A549 (cell line): ENCODE results near the gene GC. TPM values are rescaled to one million over a fixed set of nuclear protein-coding genes. Genes with fewer than 3 reads are reported as not detected.

Experiments
- ATAC-seq, 2 experiments: fragments of 200-7000 bp in 1 of 2; fragments of >200 bp in 1 of 2; cut with Nextera tagmentation in 1 of 2; cut with Tn5 transposase in 1 of 2; 3 replicates each; pipeline versions ENCODE4 v1.8.0 to v1.9.1; 2018 to 2020; ENCODE audit warnings: mild to moderate bottlenecking in 1 of 2, moderate library complexity in 1 of 2
- CTCF ChIA-PET: fragments of 300-600 bp; sonication (Branson Sonifier 250); formaldehyde crosslinking; extraction: SDS; loops from one replicate; lab custom pipeline; 2021; ENCODE audit warnings: antibody characterized with exemption, inconsistent platforms; lab: Yijun Ruan, JAX
- POLR2A ChIA-PET: fragments of 350-600 bp; formaldehyde crosslinking; extraction: SDS; loops from one replicate; lab custom pipeline; 2021; ENCODE audit warnings: antibody characterized with exemption, inconsistent platforms; lab: Yijun Ruan, JAX
- DNase-seq, 2 experiments: peaks; one replicate each; pipeline versions ENCODE4 v3.0.0 to v3.0.0-alpha.2; 2011 to 2016; ENCODE audit warnings: low read depth in 1 of 2, low spot score in 1 of 2
- FAIRE-seq: peaks from 2 replicates; lab custom pipeline; 2011; peaks lifted over from hg19 to GRCh38; lab: Jason Lieb, UNC
- H3K27ac ChIP-seq, 2 experiments: fragments of >200 bp; sonication (Bioruptor Twin); formaldehyde crosslinking; 3 replicates each; pipeline ENCODE4 v1.5.1; 2016 to 2017
- H3K4me1 ChIP-seq: fragments of >200 bp; sonication (Bioruptor Twin); formaldehyde crosslinking; 3 replicates; pipeline ENCODE4 v1.6.1; 2016
- H3K4me2 ChIP-seq: fragments of >200 bp; sonication (Bioruptor Twin); formaldehyde crosslinking; 3 replicates; pipeline ENCODE4 v1.6.1; 2016
- H3K4me3 ChIP-seq: fragments of >200 bp; sonication (Bioruptor Twin); formaldehyde crosslinking; 3 replicates; pipeline ENCODE4 v1.5.1; 2016
- H3K9me3 ChIP-seq: fragments of >200 bp; sonication (Bioruptor Twin); formaldehyde crosslinking; 3 replicates; pipeline ENCODE4 v1.6.1; 2016
- BHLHE40 ChIP-seq: IDR thresholded peaks from 2 replicates; pipeline ENCODE4 v1.6.1; 2012; ENCODE audit warnings: low read depth, low read length, inconsistent platforms
- CBX2 ChIP-seq: fragments of 200-600 bp; sonication (generic); IDR thresholded peaks from 2 replicates; pipeline ENCODE4 v1.6.1; 2016; ENCODE audit warnings: low read depth, mild to moderate bottlenecking, borderline replicate concordance
- CEBPB ChIP-seq, 2 experiments: fragments of >200 bp in 1 of 2; sonication (Bioruptor Twin) in 1 of 2; formaldehyde crosslinking in 1 of 2; IDR thresholded peaks; 2 replicates each; pipeline ENCODE4 v1.6.1; 2012 to 2016
- EHF ChIP-seq: fragments of 250-450 bp; sonication (Bioruptor Pico); IDR thresholded peaks from 2 replicates; pipeline ENCODE4 v1.5.0; 2020; ENCODE audit warnings: mild to moderate bottlenecking
- FOXS1 ChIP-seq: fragments of 250-450 bp; sonication (Bioruptor Pico); IDR thresholded peaks from 2 replicates; pipeline ENCODE4 v1.5.0; 2020; ENCODE audit warnings: mild to moderate bottlenecking, moderate library complexity
- HOXB13 ChIP-seq: fragments of 250-450 bp; sonication (Bioruptor Pico); IDR thresholded peaks from 2 replicates; pipeline ENCODE4 v1.5.0; 2020; ENCODE audit warnings: low read depth, mild to moderate bottlenecking, moderate library complexity
- JUN ChIP-seq, 2 experiments: fragments of >200 bp; sonication (Bioruptor Twin); formaldehyde crosslinking; IDR thresholded peaks; 2 replicates in 1 of 2; 3 replicates in 1 of 2; pipeline ENCODE4 v1.6.1; 2016 to 2017
- JUNB ChIP-seq: fragments of >200 bp; sonication (Bioruptor Twin); formaldehyde crosslinking; IDR thresholded peaks from 2 replicates; pipeline ENCODE4 v1.6.1; 2016
- KDM1A ChIP-seq: fragments of 200-600 bp; sonication (generic); IDR thresholded peaks from 2 replicates; pipeline ENCODE4 v1.6.1; 2016; ENCODE audit warnings: low read depth, mild to moderate bottlenecking
- KDM5A ChIP-seq: fragments of 200-600 bp; sonication (generic); IDR thresholded peaks from 2 replicates; pipeline ENCODE4 v1.6.1; 2016; ENCODE audit warnings: antibody characterized with exemption, mild to moderate bottlenecking
- MAZ ChIP-seq: fragments of 150-350 bp; IDR thresholded peaks from 2 replicates; pipeline ENCODE4 v1.6.1; 2014; ENCODE audit warnings: antibody characterized with exemption, low read depth, low read length, borderline replicate concordance
- NFE2L2 ChIP-seq: fragments of 150-350 bp; conservative IDR thresholded peaks from 2 replicates; pipeline ENCODE4 v1.6.1; 2014; ENCODE audit warnings: low read length
- PHF8 ChIP-seq: fragments of 200-600 bp; sonication (generic); IDR thresholded peaks from 2 replicates; pipeline ENCODE4 v1.6.1; 2016; ENCODE audit warnings: low read depth, mild to moderate bottlenecking, antibody characterized with exemption, moderate library complexity, borderline replicate concordance
- POLR2A ChIP-seq: IDR thresholded peaks from 2 replicates; pipeline ENCODE4 v1.6.1; 2012; ENCODE audit warnings: mild to moderate bottlenecking, low read length
- RCOR1 ChIP-seq: fragments of 150-350 bp; IDR thresholded peaks from 2 replicates; pipeline ENCODE4 v1.6.1; 2014; ENCODE audit warnings: antibody characterized with exemption, low read length, low read depth
- TP53 ChIP-seq: fragments of 250-450 bp; sonication (Bioruptor Pico); IDR thresholded peaks from 2 replicates; pipeline ENCODE4 v1.5.0; 2021; ENCODE audit warnings: mild to moderate bottlenecking, moderate library complexity
- WGBS: methylation state at CpG from one replicate; pipeline ENCODE4 v1.1.6; 2017; ENCODE audit errors: missing lambda C conversion rate; 5-methylcytosine and 5-hydroxymethylcytosine counted together
- polyA plus RNA-seq, 4 experiments: library from polyadenylated mRNA; depleted of rRNA in 3 of 4; stranded (reverse); fragments of >200 nt; fragmentation: RNase III in 1 of 4; extraction: RNeasy Plus Mini Kit Qiagen cat#74134 plus additional on column Dnase treatment in 1 of 4; gene quantifications; 2 replicates in 3 of 4; 3 replicates in 1 of 4; pipeline ENCODE4 v1.2.3, GENCODE V29; 2011 to 2017
- TF ChIP-seq, protein P1 (sequence below): fragments of >200 bp; sonication (Bioruptor Twin); formaldehyde crosslinking; IDR thresholded peaks from 3 replicates; pipeline ENCODE4 v1.6.1; 2016
- TF ChIP-seq, protein P2 (sequence below): fragments of 250-450 bp; sonication (Bioruptor Pico); IDR thresholded peaks from 2 replicates; pipeline ENCODE4 v1.5.0; 2021; ENCODE audit warnings: mild to moderate bottlenecking, moderate library complexity, borderline replicate concordance
- TF ChIP-seq, protein P3 (sequence below): IDR thresholded peaks from 2 replicates; pipeline ENCODE4 v1.6.1; 2012
- TF ChIP-seq, protein P4 (sequence below): fragments of >200 bp; sonication (Bioruptor Twin); formaldehyde crosslinking; IDR thresholded peaks from 2 replicates; pipeline ENCODE4 v1.6.1; 2016
- TF ChIP-seq, protein P5 (sequence below): fragments of >200 bp; sonication (Bioruptor Twin); formaldehyde crosslinking; IDR thresholded peaks from 3 replicates; pipeline ENCODE4 v1.5.1; 2016

Gene GC
- polyA plus RNA-seq, 2 of the 4 experiments (the other 2 are of a cell fraction): not detected

DNA sequence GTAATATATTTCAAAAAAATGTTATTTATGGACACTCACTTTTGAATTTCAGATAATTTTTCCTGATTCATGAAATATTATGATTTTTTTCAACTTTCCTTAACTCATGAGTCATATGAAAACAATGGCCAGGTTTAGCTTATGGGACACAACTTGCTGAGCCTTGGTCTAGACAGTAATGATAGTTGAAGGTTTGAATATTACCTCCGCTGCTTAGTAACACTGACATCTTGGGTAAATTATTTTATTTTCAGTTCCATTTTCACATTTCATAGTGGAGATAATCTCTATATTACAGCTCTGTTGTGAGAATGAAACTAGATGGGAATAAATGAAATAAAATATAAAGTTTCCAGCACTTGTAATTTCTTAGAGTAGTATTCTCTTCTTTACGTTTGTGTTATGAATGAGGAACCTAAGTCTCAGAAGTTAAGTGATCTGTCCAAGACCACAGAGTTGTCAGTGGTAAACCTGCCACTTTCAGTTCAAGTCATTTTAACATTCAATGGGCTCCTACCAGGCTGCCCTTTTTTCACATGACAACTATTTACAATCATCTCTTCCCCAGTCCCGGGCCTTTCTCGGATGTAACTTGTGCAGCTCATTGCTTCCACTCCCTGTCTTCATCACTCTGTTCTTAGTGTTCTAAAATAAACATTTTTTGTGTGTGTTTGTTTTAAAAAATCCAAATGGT lies 46.8 kb upstream of the GC start:
- no peak for DNase-seq
- Histone ChIP-seq H3K27ac (no peak overlapping the region), H3K4me1 (no peaks in the 10 kb centered on the region), H3K4me3 (no peak overlapping the region), H3K4me2 (no peak overlapping the region), H3K9me3 (no peaks in the 10 kb centered on the region)
- CTCF ChIA-PET: no interaction called here
- no peak for ATAC-seq
- WGBS: 62% methylated on average over 4 of the region's 4 CpGs
- TF ChIP-seq KDM5A: no peak
- POLR2A ChIA-PET: no interaction called here
- FAIRE-seq: no peak

DNA sequence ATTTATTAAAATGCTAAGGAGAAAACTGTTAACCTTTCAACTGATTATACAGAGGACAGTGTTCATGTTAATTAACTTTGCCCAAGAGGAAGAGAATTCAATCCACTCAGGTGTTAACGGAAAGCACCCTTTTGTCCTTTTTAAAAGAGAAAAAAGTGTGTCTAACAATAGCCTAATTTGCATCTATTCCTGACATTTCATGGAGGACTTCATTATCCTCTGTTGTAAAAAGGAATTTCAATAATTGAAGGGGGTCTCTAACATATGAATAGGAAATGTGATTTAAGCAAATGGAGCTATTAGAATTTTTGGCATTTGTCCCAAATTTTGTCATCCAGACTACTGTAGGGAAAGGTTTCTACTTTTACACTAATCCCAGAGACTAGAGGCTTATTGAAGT lies 44.6 kb upstream of the GC start:
- Histone ChIP-seq H3K4me1 (no peaks in the 10 kb centered on the region), H3K4me2 (no peak overlapping the region), H3K4me3 (no peak overlapping the region), H3K27ac (no peak overlapping the region), H3K9me3 (no peaks in the 10 kb centered on the region)
- DNase-seq (no peak), ATAC-seq (no peak), FAIRE-seq (no peak)
- TF ChIP-seq, protein P1, sequence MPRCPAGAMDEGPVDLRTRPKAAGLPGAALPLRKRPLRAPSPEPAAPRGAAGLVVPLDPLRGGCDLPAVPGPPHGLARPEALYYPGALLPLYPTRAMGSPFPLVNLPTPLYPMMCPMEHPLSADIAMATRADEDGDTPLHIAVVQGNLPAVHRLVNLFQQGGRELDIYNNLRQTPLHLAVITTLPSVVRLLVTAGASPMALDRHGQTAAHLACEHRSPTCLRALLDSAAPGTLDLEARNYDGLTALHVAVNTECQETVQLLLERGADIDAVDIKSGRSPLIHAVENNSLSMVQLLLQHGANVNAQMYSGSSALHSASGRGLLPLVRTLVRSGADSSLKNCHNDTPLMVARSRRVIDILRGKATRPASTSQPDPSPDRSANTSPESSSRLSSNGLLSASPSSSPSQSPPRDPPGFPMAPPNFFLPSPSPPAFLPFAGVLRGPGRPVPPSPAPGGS: no peak
- TF ChIP-seq BHLHE40 (no peak), POLR2A (no peak), CBX2 (no peak), CEBPB (IDR thresholded peaks at IDR 0.05) (no peak), HOXB13 (CRISPR knock-in tag) (no peak), KDM1A (no peak), TP53 (CRISPR knock-in tag) (no peak), RCOR1 (no peak), NFE2L2 (no peak), MAZ (no peak), JUN (IDR thresholded peaks at IDR 0.05) (no peak)
- TF ChIP-seq, protein P2, sequence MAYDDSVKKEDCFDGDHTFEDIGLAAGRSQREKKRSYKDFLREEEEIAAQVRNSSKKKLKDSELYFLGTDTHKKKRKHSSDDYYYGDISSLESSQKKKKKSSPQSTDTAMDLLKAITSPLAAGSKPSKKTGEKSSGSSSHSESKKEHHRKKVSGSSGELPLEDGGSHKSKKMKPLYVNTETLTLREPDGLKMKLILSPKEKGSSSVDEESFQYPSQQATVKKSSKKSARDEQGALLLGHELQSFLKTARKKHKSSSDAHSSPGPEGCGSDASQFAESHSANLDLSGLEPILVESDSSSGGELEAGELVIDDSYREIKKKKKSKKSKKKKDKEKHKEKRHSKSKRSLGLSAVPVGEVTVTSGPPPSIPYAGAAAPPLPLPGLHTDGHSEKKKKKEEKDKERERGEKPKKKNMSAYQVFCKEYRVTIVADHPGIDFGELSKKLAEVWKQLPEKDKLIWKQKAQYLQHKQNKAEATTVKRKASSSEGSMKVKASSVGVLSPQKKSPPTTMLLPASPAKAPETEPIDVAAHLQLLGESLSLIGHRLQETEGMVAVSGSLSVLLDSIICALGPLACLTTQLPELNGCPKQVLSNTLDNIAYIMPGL (CRISPR knock-in tag): no peak
- TF ChIP-seq, protein P3, sequence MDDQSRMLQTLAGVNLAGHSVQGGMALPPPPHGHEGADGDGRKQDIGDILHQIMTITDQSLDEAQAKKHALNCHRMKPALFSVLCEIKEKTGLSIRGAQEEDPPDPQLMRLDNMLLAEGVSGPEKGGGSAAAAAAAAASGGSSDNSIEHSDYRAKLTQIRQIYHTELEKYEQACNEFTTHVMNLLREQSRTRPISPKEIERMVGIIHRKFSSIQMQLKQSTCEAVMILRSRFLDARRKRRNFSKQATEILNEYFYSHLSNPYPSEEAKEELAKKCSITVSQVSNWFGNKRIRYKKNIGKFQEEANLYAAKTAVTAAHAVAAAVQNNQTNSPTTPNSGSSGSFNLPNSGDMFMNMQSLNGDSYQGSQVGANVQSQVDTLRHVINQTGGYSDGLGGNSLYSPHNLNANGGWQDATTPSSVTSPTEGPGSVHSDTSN: no peak
- TF ChIP-seq, protein P4, sequence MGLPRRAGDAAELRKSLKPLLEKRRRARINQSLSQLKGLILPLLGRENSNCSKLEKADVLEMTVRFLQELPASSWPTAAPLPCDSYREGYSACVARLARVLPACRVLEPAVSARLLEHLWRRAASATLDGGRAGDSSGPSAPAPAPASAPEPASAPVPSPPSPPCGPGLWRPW: no peak
- WGBS: 15% methylated on average over 1 of the region's 1 CpG
- ChIA-PET POLR2A (no interaction called here), CTCF (no interaction called here)

DNA sequence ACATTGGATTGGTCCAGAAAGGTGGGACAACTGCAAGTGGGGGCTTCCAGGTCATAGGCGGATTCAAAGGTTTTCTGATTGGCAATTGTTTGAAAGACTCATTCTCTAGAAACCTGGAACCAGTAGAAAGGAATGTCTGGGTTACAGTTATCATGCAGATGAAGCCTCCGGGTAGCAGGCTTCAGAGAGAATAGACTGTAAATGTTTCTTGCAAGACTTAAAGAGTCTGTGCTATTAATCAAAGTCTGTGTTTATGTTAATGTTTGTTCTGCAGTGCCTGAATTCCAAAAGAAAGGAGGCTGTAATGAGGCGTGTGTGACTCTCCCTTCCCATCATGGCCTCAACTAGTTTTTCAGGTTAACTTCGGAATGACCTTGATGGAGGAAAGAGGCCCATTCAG lies 43.9 kb upstream of the GC start:
- DNase-seq: no peak
- WGBS: 15% methylated on average over 4 of the region's 4 CpGs
- H3K9me3 ChIP-seq: no peaks in the 10 kb centered on the region
- TF ChIP-seq BHLHE40 (no peak), CEBPB (IDR thresholded peaks at IDR 0.05) (no peak), HOXB13 (CRISPR knock-in tag) (no peak), PHF8 (no peak), EHF (no peak), FOXS1 (CRISPR knock-in tag) (no peak), JUNB (no peak), TP53 (CRISPR knock-in tag) (no peak)
- TF ChIP-seq, protein P2 (CRISPR knock-in tag): no peak
- TF ChIP-seq, protein P4: no peak
- TF ChIP-seq, protein P5, sequence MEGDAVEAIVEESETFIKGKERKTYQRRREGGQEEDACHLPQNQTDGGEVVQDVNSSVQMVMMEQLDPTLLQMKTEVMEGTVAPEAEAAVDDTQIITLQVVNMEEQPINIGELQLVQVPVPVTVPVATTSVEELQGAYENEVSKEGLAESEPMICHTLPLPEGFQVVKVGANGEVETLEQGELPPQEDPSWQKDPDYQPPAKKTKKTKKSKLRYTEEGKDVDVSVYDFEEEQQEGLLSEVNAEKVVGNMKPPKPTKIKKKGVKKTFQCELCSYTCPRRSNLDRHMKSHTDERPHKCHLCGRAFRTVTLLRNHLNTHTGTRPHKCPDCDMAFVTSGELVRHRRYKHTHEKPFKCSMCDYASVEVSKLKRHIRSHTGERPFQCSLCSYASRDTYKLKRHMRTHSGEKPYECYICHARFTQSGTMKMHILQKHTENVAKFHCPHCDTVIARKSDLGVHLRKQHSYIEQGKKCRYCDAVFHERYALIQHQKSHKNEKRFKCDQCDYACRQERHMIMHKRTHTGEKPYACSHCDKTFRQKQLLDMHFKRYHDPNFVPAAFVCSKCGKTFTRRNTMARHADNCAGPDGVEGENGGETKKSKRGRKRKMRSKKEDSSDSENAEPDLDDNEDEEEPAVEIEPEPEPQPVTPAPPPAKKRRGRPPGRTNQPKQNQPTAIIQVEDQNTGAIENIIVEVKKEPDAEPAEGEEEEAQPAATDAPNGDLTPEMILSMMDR: no peak
- TF ChIP-seq, protein P3: no peak
- TF ChIP-seq, all 56 proteins: peak for 0
- H3K4me2 ChIP-seq: no peak overlapping the region
- ATAC-seq: no peak
- POLR2A ChIA-PET: no interaction called here
- FAIRE-seq: no peak
- H3K27ac ChIP-seq: no peak overlapping the region
- no peaks in the 10 kb centered on the region for H3K4me1 ChIP-seq
- no peak overlapping the region for H3K4me3 ChIP-seq
- CTCF ChIA-PET: no interaction called here
